Caco-2 (cell line): ENCODE measurements around the gene ARHGAP4. TPM values are rescaled to one million over a fixed set of nuclear protein-coding genes. Genes with fewer than 3 reads are reported as not detected.

Source experiments
- BruUV-seq: library from RNA; stranded (reverse); fragments of 400-500 nt; replicated peaks from 2 replicates; lab custom pipeline; 2021; lab: Mats Ljungman, UMichigan
- CTCF ChIA-PET: fragments of 300-600 bp; sonication (Branson Sonifier 250); formaldehyde crosslinking; loops from one replicate; lab custom pipeline; 2022; ENCODE audit warnings: antibody characterized with exemption; lab: Charles Lee
- POLR2A ChIA-PET: fragments of 300-600 bp; sonication (Branson Sonifier 250); formaldehyde crosslinking; loops from one replicate; lab custom pipeline; 2022; ENCODE audit warnings: antibody characterized with exemption; lab: Charles Lee
- DNase-seq, 2 experiments: peaks; one replicate each; pipeline versions ENCODE4 v3.0.0 to v3.0.0-alpha.2; 2020 to 2022
- H3K27me3 ChIP-seq: replicated peaks from 2 replicates; pipeline ENCODE4 v1.6.0; 2011; ENCODE audit warnings: low read length; ENCODE audit not compliant: control insufficient read depth, insufficient read depth
- H3K36me3 ChIP-seq: 2 replicates; pipeline ENCODE4 v1.5.1; 2011; ENCODE audit warnings: low read length; ENCODE audit not compliant: control insufficient read depth, insufficient read depth
- H3K4me1 ChIP-seq: fragments of 250-450 bp; sonication (Bioruptor Pico); 2 replicates; pipeline ENCODE4 v1.5.1; 2020; ENCODE audit warnings: mild to moderate bottlenecking
- H3K4me3 ChIP-seq: 2 replicates; pipeline ENCODE4 v1.5.1; 2011; ENCODE audit warnings: low read depth, mild to moderate bottlenecking, control low read depth, low read length
- H3K9me3 ChIP-seq: fragments of 250-450 bp; sonication (Bioruptor Pico); 2 replicates; pipeline ENCODE4 v1.5.1; 2020; ENCODE audit warnings: mild to moderate bottlenecking, moderate library complexity
- H3K27ac Mint-ChIP-seq: one replicate; pipeline ENCODE4 v1.8.0; 2022; ENCODE audit warnings: mixed read lengths; ENCODE audit not compliant: unreplicated experiment
- H3K27me3 Mint-ChIP-seq: one replicate; pipeline ENCODE4 v1.8.0; 2022; ENCODE audit warnings: mixed read lengths; ENCODE audit not compliant: insufficient read depth, unreplicated experiment
- H3K36me3 Mint-ChIP-seq: one replicate; pipeline ENCODE4 v1.8.0; 2022; ENCODE audit warnings: mild to moderate bottlenecking, mixed read lengths; ENCODE audit not compliant: insufficient read depth, unreplicated experiment
- H3K4me1 Mint-ChIP-seq: one replicate; pipeline ENCODE4 v1.8.0; 2022; ENCODE audit warnings: low read depth, mixed read lengths; ENCODE audit not compliant: unreplicated experiment
- H3K4me3 Mint-ChIP-seq: one replicate; pipeline ENCODE4 v1.8.0; 2022; ENCODE audit warnings: mild to moderate bottlenecking, moderate library complexity, mixed read lengths; ENCODE audit not compliant: unreplicated experiment
- H3K9me3 Mint-ChIP-seq: one replicate; pipeline ENCODE4 v1.8.0; 2022; ENCODE audit warnings: mixed read lengths; ENCODE audit not compliant: unreplicated experiment
- CTCF ChIP-seq, 2 experiments: fragments of 200-600 bp in 1 of 2; IDR thresholded peaks; 1 replicate in 1 of 2; 2 replicates in 1 of 2; pipeline versions ENCODE4 v1.5.1 to v1.8.0; 2011 to 2022; ENCODE audit warnings: antibody characterized with exemption in 1 of 2, control low read depth in 1 of 2, inconsistent platforms in 1 of 2, low read depth in 1 of 2, low read length in 1 of 2, mild to moderate bottlenecking in 1 of 2, moderate library complexity in 1 of 2; ENCODE audit not compliant: insufficient read depth in 1 of 2, severe bottlenecking in 1 of 2, unreplicated experiment in 1 of 2
- intact Hi-C: fragments of 100-400 bp; cut with micrococcal nuclease; formaldehyde crosslinking; loops from one replicate; pipeline ENCODE4 v1.10.0; 2022; ENCODE audit not compliant: unreplicated experiment
- total RNA-seq: library from RNA; stranded (reverse); gene quantifications from 2 replicates; pipeline ENCODE4 v1.2.3, GENCODE V29; 2022

ARHGAP4 gene
- total RNA-seq, 1 experiment from 2014 or later, result 15.7 TPM

- Histone ChIP-seq H3K27me3 (no peaks in the 10 kb centered on the region), H3K4me1 (no peaks in the 10 kb centered on the region), H3K4me3 (no peak overlapping the region), H3K9me3 (no peaks in the 10 kb centered on the region), H3K36me3 (no peaks in the 10 kb centered on the region)
- ChIA-PET POLR2A (interaction anchor here (0.5 kb wide), 1 partner anchor 117 kb away, joined by 3 read pairs; no protein-coding TSS in a partner anchor), CTCF (no interaction called here)
- H3K27me3 Mint-ChIP-seq, result no peaks in the 10 kb centered on the region
- no peaks in the 10 kb centered on the region for H3K4me1 Mint-ChIP-seq
- TF ChIP-seq CTCF (IDR thresholded peaks at IDR 0.05; ENCODE audit: insufficient read depth in 1 of 2, low read depth in 1 of 2, low read length in 1 of 2, severe bottlenecking in 1 of 2, unreplicated experiment in 1 of 2), result no peak
- DNase-seq, result no peak
- intact Hi-C loops, result no loop called here
- no peak overlapping the region for H3K27ac Mint-ChIP-seq
- no TSS peak for BruUV-seq
- no peaks in the 10 kb centered on the region for H3K36me3 Mint-ChIP-seq
- H3K4me3 Mint-ChIP-seq, result no peak overlapping the region
- no peaks in the 10 kb centered on the region for H3K9me3 Mint-ChIP-seq
Measured at GRCh38 chrX:153909980-153910360, 16.1 kb downstream of the ARHGAP4 start.

- no TSS peak for BruUV-seq
- POLR2A ChIA-PET, result no interaction called here
- intact Hi-C loops, result no loop called here
- H3K27ac Mint-ChIP-seq, result no peak overlapping the region
- TF ChIP-seq CTCF (IDR thresholded peaks at IDR 0.05; ENCODE audit: insufficient read depth in 1 of 2, low read depth in 1 of 2, low read length in 1 of 2, severe bottlenecking in 1 of 2, unreplicated experiment in 1 of 2), result no peak
- no peaks in the 10 kb centered on the region for H3K36me3 Mint-ChIP-seq
- no peak overlapping the region for H3K4me3 ChIP-seq
- H3K9me3 ChIP-seq, result no peaks in the 10 kb centered on the region
- CTCF ChIA-PET, result no interaction called here
- no peaks in the 10 kb centered on the region for H3K4me1 ChIP-seq
- no peaks in the 10 kb centered on the region for H3K36me3 ChIP-seq
- no peaks in the 10 kb centered on the region for H3K27me3 ChIP-seq
- H3K27me3 Mint-ChIP-seq, result no peaks in the 10 kb centered on the region
- no peak overlapping the region for H3K4me3 Mint-ChIP-seq
- no peaks in the 10 kb centered on the region for H3K4me1 Mint-ChIP-seq
- DNase-seq, result peak in 1 of 2 experiments; percentile 32
- H3K9me3 Mint-ChIP-seq, result no peaks in the 10 kb centered on the region
Measured at GRCh38 chrX:153909024-153909979, 16.8 kb downstream of the ARHGAP4 start.

- Histone ChIP-seq H3K9me3 (no peaks in the 10 kb centered on the region), H3K27me3 (no peaks in the 10 kb centered on the region), H3K4me1 (no peaks in the 10 kb centered on the region), H3K4me3 (no peak overlapping the region), H3K36me3 (no peaks in the 10 kb centered on the region)
- Mint-ChIP-seq H3K4me1 (no peaks in the 10 kb centered on the region), H3K9me3 (no peaks in the 10 kb centered on the region), H3K27ac (no peak overlapping the region), H3K27me3 (no peaks in the 10 kb centered on the region), H3K4me3 (no peak overlapping the region), H3K36me3 (no peaks in the 10 kb centered on the region)
- DNase-seq, result no peak
- intact Hi-C loops, result no loop called here
- CTCF ChIA-PET, result no interaction called here
- POLR2A ChIA-PET, result no interaction called here
- TF ChIP-seq CTCF (IDR thresholded peaks at IDR 0.05; ENCODE audit: insufficient read depth in 1 of 2, low read depth in 1 of 2, low read length in 1 of 2, severe bottlenecking in 1 of 2, unreplicated experiment in 1 of 2), result no peak
- no TSS peak for BruUV-seq
Measured at GRCh38 chrX:153908219-153908860, 17.7 kb downstream of the ARHGAP4 start.
